ENCODE results near the gene LRRC61.
A peak's percentile ranks its signal among the peaks of the same experiment; 100 is the strongest.
"Not testable (repeated sequence)": the region's sequence is repeated elsewhere in the genome, so short reads cannot be mapped to it uniquely, and the experiment has no call there.

LRRC61 gene

DNA sequence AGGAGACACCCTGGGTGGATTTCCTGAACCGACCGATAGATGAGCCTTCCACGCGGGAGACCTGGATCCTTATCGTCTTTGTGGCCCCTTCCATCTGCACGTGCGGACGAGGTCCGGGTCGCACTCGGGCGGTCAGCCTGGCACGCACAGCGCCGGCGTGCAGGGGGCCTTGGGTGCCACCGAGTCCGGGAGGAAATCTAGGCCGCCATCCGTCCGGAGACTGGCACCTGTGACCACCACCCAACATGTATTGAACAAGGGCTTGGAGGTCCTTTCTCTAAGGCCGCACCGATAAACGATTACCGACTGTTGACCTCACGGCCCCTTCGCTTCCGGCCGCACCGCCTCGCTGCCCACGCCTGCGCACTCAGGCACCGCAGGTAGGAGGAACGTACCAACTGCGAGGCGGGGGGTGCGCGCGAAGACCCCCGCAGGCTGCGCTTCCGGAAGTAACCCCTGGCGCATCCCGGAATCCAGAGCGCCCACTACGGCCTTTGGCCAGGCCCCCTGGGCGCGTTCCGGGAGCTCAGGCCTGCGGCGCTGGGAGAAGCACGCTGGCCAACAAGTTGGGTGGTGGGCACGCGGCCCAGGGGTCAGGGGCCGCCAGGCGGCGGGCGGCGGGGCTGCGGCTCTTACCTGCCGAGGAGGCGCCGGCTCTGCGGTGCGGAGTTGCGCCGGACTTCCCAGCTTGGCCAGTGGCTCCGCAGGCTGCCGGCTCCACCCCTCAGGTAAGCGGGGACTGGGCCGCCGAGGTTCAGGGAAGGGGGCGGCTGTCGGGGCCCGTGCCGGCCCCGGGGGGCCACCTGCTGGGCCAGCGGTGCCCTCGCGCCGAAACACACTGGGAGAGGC lies at the start of gene LRRC61, which contains the start of gene ACTR3C:
Gene LRRC61, plus strand, starts transcription at position 523 of the 849 bp plus-strand sequence. CDS start 13,507 bp downstream, outside the sequence.
Gene ACTR3C, minus strand, starts transcription at position 713 of the 849 bp plus-strand sequence. CDS start 28,249 bp downstream, outside the sequence.
- no peak for DNase-seq

GRCh38 chr7:150276132-150276695 lies 46.9 kb upstream of the LRRC61 start:
- peak in 1 of 2 donors; percentile 2 for DNase-seq

- DNase-seq, result not testable (repeated sequence)
Observed at GRCh38 chr7:150278383-150278782, 44.8 kb upstream of the LRRC61 start.

- not testable (repeated sequence) for DNase-seq
Observed at GRCh38 chr7:150281681-150282403, 41.3 kb upstream of the LRRC61 start.

DNA sequence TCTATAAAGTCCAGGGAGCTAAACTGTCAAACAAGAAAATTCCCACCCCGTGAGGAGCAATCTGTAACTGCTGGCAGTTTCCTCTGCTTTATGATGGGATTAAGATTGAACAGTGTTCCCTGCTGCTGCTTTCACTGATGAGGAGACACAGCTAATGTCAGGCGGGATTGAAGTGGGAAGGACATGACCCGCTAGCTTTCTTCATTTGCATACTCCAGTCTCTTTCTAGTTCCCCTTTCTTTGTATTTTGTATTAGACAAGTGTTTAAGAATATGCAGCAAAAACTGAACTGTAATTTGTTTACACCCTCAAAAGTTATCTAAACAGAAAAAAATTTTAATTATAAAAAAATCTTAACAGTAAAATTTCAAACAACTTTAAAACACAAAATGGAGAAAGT lies 40.0 kb upstream of the LRRC61 start:
- not testable (repeated sequence) for DNase-seq

DNA sequence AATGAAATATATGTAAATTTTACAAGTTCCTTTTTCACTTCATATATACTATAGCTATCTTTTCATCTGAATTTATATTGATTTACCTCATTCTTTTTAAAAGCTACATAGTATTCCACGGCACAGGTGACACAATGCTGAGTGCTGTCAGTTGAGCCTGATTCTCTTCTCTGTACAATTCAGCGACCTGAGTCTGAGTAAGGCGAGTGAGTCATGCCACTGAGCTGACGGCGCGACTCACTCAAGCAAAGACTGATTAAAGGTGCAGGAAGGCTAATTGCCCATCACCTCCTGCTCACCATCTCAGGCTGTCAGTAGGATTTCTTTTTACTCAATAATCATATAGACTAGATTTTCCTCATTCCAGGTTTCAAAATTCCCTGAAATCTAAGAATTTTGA lies 39.5 kb upstream of the LRRC61 start:
- DNase-seq, result not testable (repeated sequence)

DNA sequence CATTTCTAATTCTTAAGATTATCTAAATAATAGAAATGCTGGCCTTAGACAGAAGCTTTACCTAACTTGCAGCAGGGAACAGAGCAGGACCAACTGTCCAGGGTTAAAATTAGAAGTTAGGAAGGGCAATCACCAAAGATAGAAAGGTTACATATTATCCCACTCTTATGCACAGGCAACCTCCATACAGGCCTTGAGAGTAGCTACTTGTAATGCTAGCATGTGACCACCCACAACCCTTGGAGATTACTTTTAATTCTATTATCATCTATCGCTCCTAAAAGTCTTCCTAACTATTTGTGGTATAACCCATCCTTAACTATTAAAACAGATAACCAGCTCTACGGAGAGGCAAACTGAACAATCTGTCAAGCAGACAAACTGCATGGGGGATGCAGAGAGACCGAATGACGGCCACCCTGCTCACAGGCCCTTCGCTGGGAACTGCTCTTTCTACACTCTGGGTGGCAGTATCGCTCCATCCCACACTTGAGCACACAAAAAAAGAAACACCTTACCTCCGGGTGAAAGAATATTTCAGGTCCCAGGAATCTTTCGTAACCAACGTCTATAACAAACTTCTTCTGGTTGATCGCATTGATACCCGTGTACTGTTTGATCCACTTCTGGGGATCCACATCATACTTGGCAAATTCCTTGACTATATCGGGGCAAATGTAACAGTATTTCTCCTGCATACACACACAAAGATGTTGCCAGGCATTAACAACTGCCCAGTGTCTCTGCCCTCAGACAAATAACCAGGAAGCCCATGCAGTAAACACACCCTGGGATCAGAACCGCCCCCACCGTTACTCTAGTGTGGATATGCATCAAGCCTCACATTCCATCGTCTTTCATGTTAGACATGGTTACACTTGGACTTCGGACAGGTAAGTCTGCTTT lies 37.1 kb upstream of the LRRC61 start:
- DNase-seq, result peak in 1 of 2 donors; percentile 8

DNA sequence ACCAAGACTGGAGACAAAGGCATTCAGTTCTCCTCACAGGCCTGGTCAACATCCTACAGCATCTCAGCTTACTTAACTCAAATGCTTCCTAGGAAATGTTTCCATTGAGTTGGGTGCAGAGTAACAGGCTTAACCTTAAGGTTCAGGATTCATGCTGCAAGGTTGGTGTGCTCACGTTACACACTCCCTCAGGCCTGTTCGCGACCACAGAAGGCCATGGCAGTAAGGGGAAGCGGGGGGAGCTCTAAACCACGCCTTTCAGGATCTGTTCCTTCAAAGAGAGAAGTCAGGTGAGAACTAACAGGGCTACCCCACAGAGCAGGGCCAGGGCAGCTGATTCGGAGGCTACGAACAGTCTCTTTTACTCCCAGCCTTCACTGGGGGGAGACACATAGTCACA lies 35.3 kb upstream of the LRRC61 start:
- DNase-seq, result not testable (repeated sequence)

- not testable (repeated sequence) for DNase-seq
Observed at GRCh38 chr7:150288816-150289215, 34.3 kb upstream of the LRRC61 start.

DNA sequence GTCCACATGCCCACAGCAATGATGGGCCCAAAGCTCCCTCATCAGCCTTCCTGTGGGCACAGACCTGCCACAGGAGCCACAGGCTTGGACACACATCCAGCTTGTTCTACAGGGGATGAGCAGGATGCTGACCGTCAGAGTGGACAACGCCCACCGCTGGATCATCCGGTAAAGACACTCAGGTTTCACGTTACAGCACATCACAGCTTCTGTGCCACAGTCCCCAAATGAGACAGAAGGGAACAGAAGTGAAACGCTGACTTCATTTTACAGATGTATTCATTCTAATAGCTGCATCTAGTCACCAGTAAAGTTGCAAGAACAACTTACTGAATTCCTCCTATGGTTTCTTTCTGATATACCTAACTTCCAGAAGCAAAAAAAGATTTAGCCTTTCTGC lies 32.8 kb upstream of the LRRC61 start:
- DNase-seq, result not testable (repeated sequence)

GRCh38 chr7:150295027-150295426 lies 28.1 kb upstream of the LRRC61 start:
- not testable (repeated sequence) for DNase-seq

GRCh38 chr7:150295614-150296013 lies 27.5 kb upstream of the LRRC61 start:
- DNase-seq, result not testable (repeated sequence)

DNA sequence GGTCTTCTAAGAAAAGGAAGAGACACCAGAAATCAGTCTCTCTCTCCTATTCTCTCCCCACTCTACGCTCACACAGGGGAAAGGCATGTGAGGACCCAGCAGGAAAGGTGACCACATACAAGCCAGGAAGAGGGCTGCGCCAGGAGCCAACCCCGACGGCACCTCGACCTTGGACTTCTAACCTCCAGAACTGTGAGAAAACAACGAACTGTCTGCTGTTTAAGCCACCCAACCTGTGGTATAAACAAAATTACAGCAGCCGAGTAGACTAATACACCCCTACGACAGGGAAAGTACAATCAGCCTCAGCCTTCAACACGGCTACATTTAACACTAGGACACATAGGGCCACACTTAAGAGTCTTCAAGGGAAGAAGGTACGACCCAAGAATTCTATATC lies 26.4 kb upstream of the LRRC61 start:
- not testable (repeated sequence) for DNase-seq

DNA sequence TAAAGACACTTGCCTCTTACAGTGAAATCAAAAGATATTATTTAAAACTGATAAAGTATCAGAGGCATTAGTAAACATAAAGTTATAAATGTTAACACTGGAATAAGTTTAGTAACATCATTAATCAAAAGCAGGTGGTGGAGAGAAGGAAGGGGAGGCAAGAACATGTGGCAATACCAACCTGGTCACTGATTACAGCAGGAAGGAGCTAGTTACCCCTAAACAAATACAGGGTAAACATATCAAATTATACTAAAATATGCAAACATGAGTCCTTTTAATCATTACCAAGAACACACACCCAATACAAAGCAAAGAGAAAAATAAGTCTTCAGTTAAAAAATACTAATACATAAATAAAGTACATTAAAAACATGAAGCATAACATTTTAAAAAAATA lies 25.2 kb upstream of the LRRC61 start:
- DNase-seq, result not testable (repeated sequence)

- not testable (repeated sequence) for DNase-seq
Observed at GRCh38 chr7:150302908-150303310, 20.2 kb upstream of the LRRC61 start.

DNA sequence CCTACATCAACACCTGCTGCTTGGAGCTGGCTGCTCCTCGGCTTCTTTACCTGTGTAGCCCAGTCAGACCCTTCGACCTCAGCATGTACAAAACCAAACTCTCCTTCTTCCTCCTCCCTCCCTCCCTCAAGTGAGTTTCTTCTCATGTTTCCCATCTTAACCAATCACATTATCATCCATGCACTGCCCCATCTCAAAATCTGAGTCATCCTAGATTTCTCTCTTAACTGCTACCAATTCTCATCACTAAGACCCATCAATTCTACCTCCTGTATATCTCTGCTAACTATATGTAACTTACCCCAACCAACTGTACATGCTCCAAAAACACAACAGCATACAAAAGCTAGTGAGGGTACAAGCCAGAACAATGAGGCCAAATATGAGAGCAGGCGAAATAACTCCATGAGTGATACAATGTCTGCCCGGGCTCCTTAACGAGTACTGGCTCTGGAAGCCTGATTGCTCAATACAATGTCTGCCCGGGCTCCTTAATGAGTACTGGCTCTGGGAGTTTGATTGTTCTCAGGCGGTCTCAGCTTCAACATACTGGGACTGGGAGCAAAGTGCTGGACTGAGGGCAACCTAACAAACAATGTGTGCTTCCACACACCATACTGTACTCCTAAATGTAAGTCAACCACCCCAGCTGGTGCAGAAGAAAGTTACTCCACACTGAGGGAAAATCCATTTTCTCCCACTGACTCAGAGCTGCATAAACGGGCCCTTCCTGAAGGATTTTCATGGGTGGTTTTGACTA lies 18.5 kb upstream of the LRRC61 start:
- DNase-seq, result not testable (repeated sequence)

- not testable (repeated sequence) for DNase-seq
Observed at GRCh38 chr7:150305259-150305902, 17.8 kb upstream of the LRRC61 start.

DNA sequence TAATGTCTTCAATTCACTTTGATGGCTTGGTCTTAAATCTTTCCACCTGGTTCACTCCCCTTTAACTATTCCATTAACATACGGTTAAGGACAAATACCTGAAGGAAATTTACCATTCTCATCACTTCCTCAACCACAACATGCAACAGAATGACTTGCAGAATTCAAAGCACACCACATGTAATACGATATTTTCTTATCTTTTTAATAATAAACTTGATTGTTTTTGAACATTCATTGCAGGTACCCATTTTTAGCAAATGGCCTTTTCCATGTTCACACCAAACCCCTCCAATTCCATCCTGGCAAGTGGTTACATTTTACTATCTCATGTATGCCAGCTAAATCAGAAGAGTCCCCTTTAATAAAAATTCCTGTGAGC lies 17.3 kb upstream of the LRRC61 start:
- not testable (repeated sequence) for DNase-seq

DNA sequence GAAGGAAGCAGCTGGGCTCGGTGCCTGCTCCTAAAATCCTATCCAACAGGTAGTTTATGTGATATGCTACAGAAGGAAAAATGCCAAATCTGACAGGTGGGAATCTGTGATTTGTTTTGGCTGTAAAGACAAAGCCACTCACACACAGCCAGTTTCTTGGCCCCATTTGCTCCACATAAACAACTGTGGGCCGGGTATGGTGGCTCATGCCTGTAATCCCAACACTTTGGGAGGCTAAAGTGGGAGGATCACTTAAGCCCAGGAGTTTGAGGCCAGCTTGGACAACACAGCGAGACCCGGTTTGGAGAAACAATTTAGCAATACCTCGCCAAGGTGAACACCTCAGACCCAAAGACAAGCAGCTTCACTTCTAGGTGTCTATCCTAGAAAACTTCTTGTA lies 16.8 kb upstream of the LRRC61 start:
- DNase-seq, result not testable (repeated sequence)

- no peak for DNase-seq
Observed at GRCh38 chr7:150307129-150307528, 16.0 kb upstream of the LRRC61 start.

DNA sequence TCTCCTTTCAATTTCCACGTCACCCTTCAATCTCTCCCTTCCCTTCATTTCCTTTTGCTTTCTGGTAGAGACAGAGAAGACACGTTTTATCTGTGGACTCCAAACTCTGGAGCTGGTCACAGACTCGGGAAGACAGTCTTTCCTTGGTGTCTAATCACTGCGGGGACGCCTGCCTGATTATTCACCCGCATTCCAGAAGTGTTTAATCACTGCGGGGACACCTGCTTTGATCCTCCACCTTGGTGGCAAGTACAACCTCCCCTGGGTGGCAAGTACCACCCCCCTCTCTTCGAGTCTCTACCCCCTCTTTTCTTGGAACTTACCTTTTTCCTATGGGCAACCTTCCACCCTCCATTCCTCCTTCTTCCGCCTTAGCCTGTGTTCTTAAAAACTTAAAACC lies 15.3 kb upstream of the LRRC61 start:
- DNase-seq, result no peak
